Stimulated activated naive B cell treated with anti-CD40 and anti-IgM and Interleukin-4, amounts not matched to agents 10 μg/mL and 1 μg/mL and 100 μg/mL, for 72 hours (primary cell): Measurements from ENCODE around the gene RAB31.
"Not testable (repeated sequence)": the region's sequence is repeated elsewhere in the genome, so short reads cannot be mapped to it uniquely, and the experiment has no call there.

Experiments used
- ATAC-seq, 2 donors: fragments of 150-1000 bp; cut with Tn5 transposase; replicated peaks; 2 replicates each; pipeline ENCODE4 v1.10.0; 2021; ENCODE audit warnings: moderate library complexity in 1 of 2
- DNase-seq: peaks from one replicate; pipeline ENCODE4 v3.0.0; 2021
- H3K27ac Mint-ChIP-seq: one replicate; pipeline ENCODE4 v1.8.0; 2022; ENCODE audit warnings: mild to moderate bottlenecking, mixed read lengths
- H3K27me3 Mint-ChIP-seq, 2 donors: one replicate each; pipeline ENCODE4 v1.8.0; 2022; ENCODE audit warnings: mixed read lengths in 2 of 2
- H3K36me3 Mint-ChIP-seq, 2 donors: one replicate each; pipeline ENCODE4 v1.8.0; 2022; ENCODE audit warnings: mixed read lengths in 2 of 2, mild to moderate bottlenecking in 1 of 2
- H3K4me1 Mint-ChIP-seq, 2 donors: one replicate each; pipeline ENCODE4 v1.8.0; 2022; ENCODE audit warnings: mixed read lengths in 2 of 2, mild to moderate bottlenecking in 1 of 2
- H3K4me3 Mint-ChIP-seq, 2 donors: one replicate each; pipeline ENCODE4 v1.8.0; 2022; ENCODE audit warnings: mild to moderate bottlenecking in 2 of 2, mixed read lengths in 2 of 2, moderate library complexity in 1 of 2
- H3K9me3 Mint-ChIP-seq, 2 donors: one replicate each; pipeline ENCODE4 v1.8.0; 2022; ENCODE audit warnings: mixed read lengths in 2 of 2, mild to moderate bottlenecking in 1 of 2

The RAB31 gene, protein sequence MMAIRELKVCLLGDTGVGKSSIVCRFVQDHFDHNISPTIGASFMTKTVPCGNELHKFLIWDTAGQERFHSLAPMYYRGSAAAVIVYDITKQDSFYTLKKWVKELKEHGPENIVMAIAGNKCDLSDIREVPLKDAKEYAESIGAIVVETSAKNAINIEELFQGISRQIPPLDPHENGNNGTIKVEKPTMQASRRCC

GRCh38 chr18:9708057-9708433, at the start of gene RAB31:
RAB31 (plus strand) TSS chr18:9708301; CDS start chr18:9708406, 105 bp downstream.
- Mint-ChIP-seq H3K9me3 (no peaks in the 10 kb centered on the region), H3K27ac (peak within 1 kb of the TSS; percentile 93), H3K4me1 (peaks cover 30 to 67% of the 10 kb centered on the region in 2 donors), H3K36me3 (peaks cover 22% of the 10 kb centered on the region in 2 donors), H3K27me3 (peaks cover 31 to 48% of the 10 kb centered on the region in 2 donors), H3K4me3 (peak within 1 kb of the TSS; percentile 93 to 96)
- peak; percentile 38 for DNase-seq
- ATAC-seq = peak; percentile 32 to 56

DNA sequence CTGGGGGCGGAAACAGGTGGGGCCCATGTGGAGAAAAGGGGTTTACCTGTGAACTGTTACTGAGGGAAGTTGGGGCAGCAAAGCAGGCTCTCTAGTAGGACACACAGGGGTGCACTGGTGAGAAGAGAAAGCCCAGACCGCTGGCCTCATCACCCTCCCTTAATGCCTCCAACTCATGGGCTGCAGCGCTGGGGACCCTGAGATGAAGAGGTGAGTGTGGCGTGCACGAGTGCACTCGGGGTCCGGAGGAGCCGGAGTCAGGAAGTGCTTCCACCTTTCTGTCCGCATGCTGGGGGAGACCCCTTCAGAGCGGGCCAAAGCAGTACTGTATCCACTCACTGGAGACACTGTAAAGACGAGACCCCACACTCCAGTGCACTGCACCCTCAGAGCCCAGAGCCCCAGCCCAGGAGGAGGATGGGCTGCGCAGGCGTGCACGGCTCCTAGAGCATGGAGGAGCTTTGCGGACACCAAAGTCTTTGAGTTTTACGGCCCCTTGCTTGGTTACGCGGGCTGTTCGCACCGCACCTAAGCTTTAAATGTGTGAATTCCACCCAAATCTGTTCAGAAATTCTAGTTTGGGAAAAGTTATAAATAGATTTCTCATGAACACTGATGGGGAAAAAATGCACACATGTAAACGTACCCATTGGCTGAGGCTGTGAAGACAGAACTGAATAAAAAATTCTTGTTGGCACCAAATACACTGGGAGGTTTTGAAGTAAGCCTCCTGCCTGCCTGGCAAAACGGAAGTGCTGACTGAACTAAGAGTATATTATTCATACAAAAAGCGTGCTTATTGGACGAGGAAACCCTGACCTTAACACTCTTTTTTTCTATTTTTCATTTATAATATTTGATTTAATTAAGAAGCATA, 48.4 kb upstream of the RAB31 start:
- H3K27me3 Mint-ChIP-seq = peaks cover 0 to 12% of the 10 kb centered on the region in 2 donors
- H3K27ac Mint-ChIP-seq = no peak overlapping the region
- ATAC-seq = no peak
- H3K4me3 Mint-ChIP-seq = no peak overlapping the region
- DNase-seq = no peak
- peaks cover 0 to 2% of the 10 kb centered on the region in 2 donors for H3K4me1 Mint-ChIP-seq
- H3K9me3 Mint-ChIP-seq = no peaks in the 10 kb centered on the region
- no peaks in the 10 kb centered on the region for H3K36me3 Mint-ChIP-seq

GRCh38 chr18:9661564-9661963, 46.5 kb upstream of the RAB31 start:
- no peaks in the 10 kb centered on the region for H3K4me1 Mint-ChIP-seq
- no peaks in the 10 kb centered on the region for H3K9me3 Mint-ChIP-seq
- no peak overlapping the region for H3K27ac Mint-ChIP-seq
- no peak overlapping the region for H3K4me3 Mint-ChIP-seq
- H3K27me3 Mint-ChIP-seq = peaks cover 0 to 12% of the 10 kb centered on the region in 2 donors
- no peaks in the 10 kb centered on the region for H3K36me3 Mint-ChIP-seq
- ATAC-seq (no peak), DNase-seq (no peak)

- Mint-ChIP-seq H3K36me3 (no peaks in the 10 kb centered on the region), H3K27ac (no peak overlapping the region), H3K4me1 (no peaks in the 10 kb centered on the region), H3K9me3 (peaks cover 0 to under 1% of the 10 kb centered on the region in 2 donors), H3K27me3 (peaks cover 0 to 12% of the 10 kb centered on the region in 2 donors), H3K4me3 (no peak overlapping the region)
- no peak for DNase-seq
- peak in 1 of 2 donors; percentile 50 for ATAC-seq
Measured at GRCh38 chr18:9663377-9663776, 44.7 kb upstream of the RAB31 start.

DNA sequence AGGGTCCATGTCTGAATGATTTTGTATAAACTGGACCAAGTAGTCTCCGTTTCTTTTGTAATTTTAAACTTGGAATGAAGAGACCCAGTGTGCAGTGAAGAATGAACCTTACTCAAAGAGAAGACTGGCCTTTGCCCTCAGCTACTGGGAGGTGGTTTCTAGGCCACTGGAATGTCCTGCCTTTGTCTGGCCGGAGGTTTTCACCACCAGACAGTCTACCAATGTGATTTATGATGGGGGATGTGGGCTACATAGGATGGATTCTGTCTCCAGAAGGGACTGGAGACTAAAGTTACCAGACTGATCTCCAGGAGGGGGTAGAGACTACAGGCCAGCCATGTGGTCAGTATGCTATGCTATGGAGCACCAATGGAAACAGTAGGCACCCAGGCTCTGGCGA, 42.8 kb upstream of the RAB31 start:
- peaks cover 0 to 1% of the 10 kb centered on the region in 2 donors for H3K9me3 Mint-ChIP-seq
- H3K4me3 Mint-ChIP-seq = no peak overlapping the region
- H3K36me3 Mint-ChIP-seq = no peaks in the 10 kb centered on the region
- no peak for DNase-seq
- ATAC-seq = no peak
- no peak overlapping the region for H3K27ac Mint-ChIP-seq
- H3K27me3 Mint-ChIP-seq = peaks cover 0 to 8% of the 10 kb centered on the region in 2 donors
- no peaks in the 10 kb centered on the region for H3K4me1 Mint-ChIP-seq

GRCh38 chr18:9666548-9666947, 41.6 kb upstream of the RAB31 start:
- DNase-seq (no peak), ATAC-seq (no peak)
- Mint-ChIP-seq H3K27ac (no peak overlapping the region), H3K27me3 (peaks cover 0 to 8% of the 10 kb centered on the region in 2 donors), H3K4me1 (no peaks in the 10 kb centered on the region), H3K9me3 (peaks cover 0 to 1% of the 10 kb centered on the region in 2 donors), H3K36me3 (no peaks in the 10 kb centered on the region), H3K4me3 (no peak overlapping the region)

DNA sequence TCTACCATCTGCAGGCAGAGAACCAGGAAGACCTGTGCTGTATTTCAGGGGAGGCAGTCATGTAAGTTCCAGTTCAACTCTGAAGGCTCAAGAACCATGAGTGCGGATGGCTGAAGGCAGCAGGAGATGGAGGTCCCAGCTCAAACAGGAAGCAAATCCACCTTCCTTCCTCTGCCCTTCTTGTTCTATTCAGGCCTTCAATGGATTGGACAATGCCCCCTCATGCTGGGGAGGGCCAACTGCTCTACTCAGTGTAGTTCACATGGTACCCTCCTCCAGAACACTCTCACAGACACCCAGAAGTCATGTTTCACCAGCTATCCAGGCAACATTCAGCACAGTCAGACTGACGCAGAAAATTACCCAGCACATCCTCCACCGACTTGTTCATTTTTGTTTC, 39.1 kb upstream of the RAB31 start:
- no peak overlapping the region for H3K27ac Mint-ChIP-seq
- ATAC-seq = no peak
- no peak overlapping the region for H3K4me3 Mint-ChIP-seq
- H3K9me3 Mint-ChIP-seq = peaks cover 0 to 1% of the 10 kb centered on the region in 2 donors
- H3K27me3 Mint-ChIP-seq = peaks cover 0 to 8% of the 10 kb centered on the region in 2 donors
- no peaks in the 10 kb centered on the region for H3K36me3 Mint-ChIP-seq
- peaks cover 3 to 6% of the 10 kb centered on the region in 2 donors for H3K4me1 Mint-ChIP-seq
- DNase-seq = no peak

- no peaks in the 10 kb centered on the region for H3K36me3 Mint-ChIP-seq
- ATAC-seq (no peak), DNase-seq (no peak)
- no peaks in the 10 kb centered on the region for H3K27me3 Mint-ChIP-seq
- no peak overlapping the region for H3K4me3 Mint-ChIP-seq
- H3K9me3 Mint-ChIP-seq = peaks cover 0 to 1% of the 10 kb centered on the region in 2 donors
- no peak overlapping the region for H3K27ac Mint-ChIP-seq
- peaks cover 5 to 11% of the 10 kb centered on the region in 2 donors for H3K4me1 Mint-ChIP-seq
Measured at GRCh38 chr18:9671214-9671613, 36.9 kb upstream of the RAB31 start.

- ATAC-seq (peak; percentile 97 to 98), DNase-seq (peak; percentile 86)
- Mint-ChIP-seq H3K27ac (peak overlapping the region; percentile 90), H3K9me3 (no peaks in the 10 kb centered on the region), H3K36me3 (no peaks in the 10 kb centered on the region), H3K4me1 (peaks cover 5 to 11% of the 10 kb centered on the region in 2 donors), H3K27me3 (no peaks in the 10 kb centered on the region), H3K4me3 (no peak overlapping the region)
Measured at GRCh38 chr18:9673296-9674251, 34.5 kb upstream of the RAB31 start.

DNA sequence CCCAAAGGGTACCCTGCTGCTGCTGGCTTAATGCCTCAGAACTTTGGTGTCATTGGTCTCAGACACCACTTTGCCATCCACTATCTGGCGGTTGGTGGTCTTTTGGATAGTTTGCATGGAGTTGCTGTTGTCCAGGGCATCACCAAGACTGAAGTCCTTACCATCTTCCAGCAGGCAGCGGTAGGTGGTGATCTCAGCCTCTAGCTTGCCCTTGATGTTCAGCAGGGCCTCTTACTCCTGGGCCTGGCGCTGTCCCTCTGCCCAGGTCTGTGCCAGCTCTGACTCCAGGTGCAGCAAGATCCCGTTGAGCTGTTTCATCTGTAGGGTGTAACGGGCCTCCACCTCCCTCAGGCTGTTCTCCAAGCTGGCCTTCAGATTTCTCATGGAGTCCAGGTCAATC, 29.9 kb upstream of the RAB31 start:
- not testable (repeated sequence) for ATAC-seq, H3K9me3 Mint-ChIP-seq, H3K36me3 Mint-ChIP-seq, H3K4me3 Mint-ChIP-seq, H3K27ac Mint-ChIP-seq, H3K27me3 Mint-ChIP-seq, DNase-seq
- peaks cover 5 to 11% of the 10 kb centered on the region in 2 donors for H3K4me1 Mint-ChIP-seq

GRCh38 chr18:9679125-9679524, 29.0 kb upstream of the RAB31 start:
- no peak for DNase-seq
- Mint-ChIP-seq H3K36me3 (no peaks in the 10 kb centered on the region), H3K4me1 (peaks cover 1 to 5% of the 10 kb centered on the region in 2 donors), H3K27me3 (peaks cover 0 to 4% of the 10 kb centered on the region in 2 donors), H3K27ac (no peak overlapping the region), H3K9me3 (no peaks in the 10 kb centered on the region), H3K4me3 (no peak overlapping the region)
- no peak for ATAC-seq

DNA sequence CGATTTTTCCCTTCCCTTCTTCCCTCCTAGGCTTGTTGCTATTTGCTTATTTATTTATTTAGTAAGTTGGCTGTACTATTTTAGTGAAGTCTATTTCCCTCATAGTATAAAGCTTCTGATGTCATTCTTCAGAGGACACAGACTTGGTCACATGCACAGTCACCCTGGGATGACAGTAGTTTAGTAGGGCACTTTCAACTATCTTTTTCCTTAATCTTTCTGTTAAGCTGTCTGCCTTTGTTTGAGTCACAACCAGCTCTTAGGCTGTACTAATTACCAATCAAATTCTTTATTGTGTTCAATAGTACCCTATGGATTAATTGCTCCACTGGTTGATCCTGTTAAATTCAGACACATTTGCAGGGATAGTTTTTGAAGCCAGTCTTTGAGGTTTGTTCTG, 26.9 kb upstream of the RAB31 start:
- ATAC-seq (no peak), DNase-seq (no peak)
- H3K36me3 Mint-ChIP-seq = no peaks in the 10 kb centered on the region
- no peak overlapping the region for H3K4me3 Mint-ChIP-seq
- H3K27ac Mint-ChIP-seq = no peak overlapping the region
- H3K27me3 Mint-ChIP-seq = peaks cover 7 to 10% of the 10 kb centered on the region in 2 donors
- H3K4me1 Mint-ChIP-seq = peaks cover 6 to 12% of the 10 kb centered on the region in 2 donors
- no peaks in the 10 kb centered on the region for H3K9me3 Mint-ChIP-seq

DNA sequence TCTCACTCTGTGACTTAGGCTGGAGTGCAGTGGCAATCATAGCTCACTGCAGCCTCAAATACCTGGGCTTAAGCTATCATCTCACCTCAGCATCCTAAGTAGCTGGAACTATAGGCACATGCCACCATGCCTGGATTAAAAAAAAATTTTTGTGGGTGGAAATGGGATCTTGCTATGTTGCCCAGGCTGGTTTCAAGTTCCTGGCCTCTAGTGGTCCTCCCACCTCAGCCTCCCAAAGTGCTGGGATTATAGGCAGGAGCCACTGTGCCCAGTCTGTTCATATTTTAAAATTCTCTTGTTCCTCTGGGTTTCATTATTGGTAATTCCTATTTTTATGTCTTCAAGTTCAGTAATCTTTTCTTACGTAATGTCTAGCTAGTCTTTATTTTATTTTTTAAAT, 25.5 kb upstream of the RAB31 start:
- Mint-ChIP-seq H3K27ac (no peak overlapping the region), H3K27me3 (peaks cover 7 to 10% of the 10 kb centered on the region in 2 donors), H3K4me1 (peaks cover 6 to 12% of the 10 kb centered on the region in 2 donors), H3K4me3 (no peak overlapping the region), H3K9me3 (no peaks in the 10 kb centered on the region), H3K36me3 (no peaks in the 10 kb centered on the region)
- DNase-seq (no peak), ATAC-seq (no peak)
